GM08714 (cell line): ENCODE data around the gene RNF121.
A peak's percentile ranks its signal among the peaks of the same experiment; 100 is the strongest.

Source experiments
- H3K4me3 ChIP-seq: fragments of 200-500 bp; sonication (Bioruptor generic); 2 replicates; pipeline ENCODE4 v1.5.1; 2014; ENCODE audit warnings: mild to moderate bottlenecking, low read length, inconsistent platforms
- ZNF274 ChIP-seq: IDR thresholded peaks from 2 replicates; pipeline ENCODE4 v1.6.1; 2012; ENCODE audit warnings: mild to moderate bottlenecking, low read depth, low read length

Gene RNF121

DNA sequence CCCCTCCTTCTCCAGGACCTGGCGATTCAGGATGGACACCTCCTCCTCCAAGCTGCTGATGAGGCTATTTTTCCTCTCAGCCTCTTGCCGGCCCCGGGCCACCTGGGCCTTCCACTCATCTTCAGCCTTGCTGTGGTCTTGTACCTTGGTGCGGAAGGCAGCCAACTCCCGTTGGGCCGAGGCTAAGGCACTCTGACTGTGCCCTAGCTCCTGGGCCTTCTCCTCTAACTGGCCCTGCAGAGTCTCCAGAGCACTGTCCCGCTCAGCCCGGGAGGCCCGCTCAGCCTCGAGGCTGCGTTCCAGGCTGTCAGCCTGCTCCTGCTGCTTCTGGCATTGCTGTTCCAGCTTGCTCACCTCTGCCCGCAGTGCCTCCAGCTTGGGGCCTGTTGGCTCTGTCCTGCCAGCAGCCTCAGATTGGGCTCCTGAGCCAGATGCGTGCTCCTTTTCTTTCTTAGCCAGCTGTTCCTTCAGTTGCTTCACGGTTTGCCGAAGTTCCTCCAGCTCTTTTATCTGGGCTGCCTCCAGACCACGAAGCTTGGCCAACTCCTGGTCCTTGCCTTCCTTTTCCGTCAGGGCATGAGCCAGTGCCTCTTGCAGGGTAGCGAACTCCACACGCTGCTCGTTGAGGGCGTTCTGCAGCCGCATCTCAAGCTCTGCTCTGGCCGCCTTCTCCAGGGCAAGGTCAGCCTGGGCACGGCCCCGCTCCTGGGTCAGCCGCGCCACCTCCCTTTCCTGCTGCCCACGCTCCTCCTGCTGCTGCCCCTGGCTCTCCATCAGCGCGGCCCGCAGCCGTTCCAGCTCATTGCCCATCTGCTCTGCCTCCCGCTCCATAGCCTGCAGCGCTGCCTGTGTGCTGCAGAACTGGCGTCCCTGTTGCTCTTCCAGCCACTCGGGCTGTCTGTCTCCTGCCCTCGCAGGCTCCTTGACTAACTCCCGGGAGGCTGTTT is 85.2 kb downstream of the RNF121 start:
- H3K4me3 ChIP-seq = no peak overlapping the region
- no peak for TF ChIP-seq ZNF274

DNA sequence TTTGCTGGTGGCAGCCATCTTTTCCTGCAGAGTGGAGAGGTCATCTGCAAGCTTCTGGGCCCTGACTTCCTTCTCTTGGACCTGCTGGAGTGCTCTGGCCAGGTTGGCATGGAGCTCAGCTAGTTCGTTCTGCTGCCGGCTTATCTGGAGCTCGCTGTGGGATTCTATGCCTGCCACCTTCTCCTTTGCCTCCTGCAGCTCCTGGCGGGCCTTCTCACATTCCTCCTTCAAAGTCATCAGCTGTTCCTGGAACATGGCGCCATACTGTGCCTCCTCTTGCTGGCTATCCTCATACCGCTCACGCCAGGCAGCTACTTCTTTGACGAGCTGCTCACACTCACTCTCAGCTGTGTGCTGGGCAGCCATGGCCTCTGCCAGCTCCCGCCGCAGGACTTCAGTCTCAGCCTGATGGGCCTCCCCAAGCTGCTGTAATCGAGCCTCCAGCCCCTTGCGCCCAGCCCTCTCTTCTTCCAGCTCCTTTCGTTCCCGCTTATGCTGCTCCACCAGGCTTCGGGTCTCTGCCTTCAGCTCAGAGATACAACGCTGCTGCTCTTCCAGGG is 86.0 kb downstream of the RNF121 start:
- no peak for TF ChIP-seq ZNF274
- no peak overlapping the region for H3K4me3 ChIP-seq

DNA sequence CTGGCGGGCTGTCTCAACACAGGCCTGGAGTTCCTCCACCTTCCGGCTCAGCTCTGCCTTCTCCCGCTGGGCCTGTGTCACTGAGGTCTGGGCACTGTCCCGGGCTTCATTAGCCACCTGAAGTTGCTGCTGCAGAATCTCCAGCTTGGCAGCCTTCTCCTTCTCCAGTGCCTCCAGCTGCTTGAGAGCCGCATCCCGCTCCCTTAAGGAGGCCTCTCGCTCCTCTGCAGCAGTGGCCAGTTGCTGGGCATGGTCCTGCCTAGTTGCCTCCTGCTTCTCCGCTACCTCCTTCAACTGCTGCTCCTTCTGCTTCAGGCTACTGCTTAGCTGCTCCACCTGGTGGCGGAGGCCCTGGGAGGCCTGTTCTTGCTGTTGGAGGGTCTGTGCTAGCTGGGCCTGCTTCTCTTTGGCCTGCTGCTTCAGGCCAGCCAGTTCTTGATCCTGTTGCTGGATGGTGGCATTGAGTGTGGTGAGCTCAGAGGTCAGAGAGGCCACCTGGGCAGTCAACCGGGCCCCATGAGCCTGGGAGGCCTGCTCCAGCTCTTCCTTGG is 86.7 kb downstream of the RNF121 start:
- no peak overlapping the region for H3K4me3 ChIP-seq
- TF ChIP-seq ZNF274 = no peak

DNA sequence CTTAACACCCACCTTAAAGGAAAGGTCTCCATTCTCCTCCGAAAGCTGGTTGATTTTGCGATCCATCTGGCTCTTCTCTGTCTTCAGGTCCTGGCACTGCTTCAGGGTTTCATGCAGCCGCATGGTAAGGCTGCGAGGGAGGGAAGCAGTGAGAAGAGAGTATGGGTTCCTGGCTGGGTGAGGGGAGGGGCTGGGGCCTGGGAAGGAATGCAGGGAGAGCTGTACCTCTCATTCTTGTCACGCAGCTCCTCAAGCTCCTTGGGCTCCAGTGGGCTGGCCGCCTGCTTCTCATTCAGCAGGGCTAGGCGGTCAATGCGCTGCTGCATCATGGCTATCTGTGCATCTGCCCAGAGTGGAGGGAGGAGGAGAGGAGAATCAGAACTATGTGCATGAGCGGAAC is 89.3 kb downstream of the RNF121 start:
- no peak overlapping the region for H3K4me3 ChIP-seq
- no peak for TF ChIP-seq ZNF274

DNA sequence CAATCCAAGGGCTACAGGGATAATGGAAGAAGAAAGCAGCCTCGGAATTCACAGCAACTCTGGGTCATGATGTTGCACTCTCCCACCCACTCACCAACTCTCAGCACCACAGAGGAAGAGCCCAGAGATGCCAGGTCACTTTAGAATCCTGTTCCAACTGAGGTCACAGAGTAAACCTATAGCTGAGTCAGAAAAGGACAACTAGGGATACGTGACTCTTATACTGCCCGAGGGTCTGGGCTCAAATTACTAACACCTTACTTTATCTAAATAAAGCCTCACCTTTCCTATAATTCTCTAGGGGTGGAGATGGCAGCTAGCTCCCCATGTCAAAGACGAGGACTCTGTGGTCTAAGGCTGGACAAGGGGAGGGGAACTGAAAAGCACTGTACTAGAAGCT is 94.5 kb downstream of the RNF121 start:
- no peak for TF ChIP-seq ZNF274
- H3K4me3 ChIP-seq = no peak overlapping the region

DNA sequence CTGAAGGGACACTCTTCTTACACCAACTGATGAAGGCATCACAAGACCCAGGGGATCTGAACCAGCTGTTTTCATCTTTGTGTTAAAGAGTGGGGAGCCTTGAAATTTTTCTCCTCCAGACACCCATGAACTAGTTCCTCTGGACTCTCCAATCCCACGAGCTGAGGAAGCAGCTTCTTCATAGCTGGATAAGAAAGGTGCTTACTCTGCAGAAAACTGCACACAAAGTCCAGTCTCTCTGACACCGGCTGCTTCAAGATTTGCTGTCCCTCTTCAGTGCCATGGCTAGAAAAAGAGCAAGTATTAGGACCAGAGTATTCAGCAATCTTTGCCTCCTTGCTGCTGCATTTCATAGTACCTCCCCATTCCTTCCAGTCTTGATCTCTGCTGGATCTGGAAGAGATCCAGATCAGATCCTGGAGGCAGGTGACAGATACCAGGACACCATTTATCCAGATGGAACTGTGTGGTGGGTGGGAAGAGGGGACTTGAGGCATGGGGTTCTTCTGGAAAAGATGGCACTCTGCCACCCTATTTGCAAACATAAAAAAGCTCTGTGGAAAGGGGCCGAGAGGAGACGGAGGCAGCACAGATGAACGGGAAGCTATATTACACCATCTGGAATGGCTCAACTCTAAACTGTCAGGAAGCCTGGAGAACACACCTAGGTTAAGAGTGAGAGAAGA is 95.4 kb downstream of the RNF121 start:
- H3K4me3 ChIP-seq = no peak overlapping the region
- no peak for TF ChIP-seq ZNF274

DNA sequence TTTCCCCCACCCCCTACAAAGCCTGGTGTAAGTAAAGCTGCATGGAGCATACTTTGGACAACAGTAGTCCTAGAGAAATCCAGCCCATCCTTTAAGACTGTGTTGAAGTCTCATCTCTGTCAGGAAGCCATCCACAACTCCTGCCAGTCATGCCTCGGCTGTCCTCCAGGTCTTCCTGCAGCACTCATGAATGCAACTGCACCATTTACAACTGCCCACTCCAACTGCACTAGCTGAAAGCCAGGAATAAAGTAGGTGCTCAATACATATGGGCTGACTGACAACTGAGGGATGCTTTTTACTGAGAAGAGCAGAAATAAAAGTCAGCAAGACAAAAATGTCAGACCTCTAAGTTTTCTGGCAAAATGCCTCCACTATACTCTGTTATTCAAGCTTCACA is 97.2 kb downstream of the RNF121 start:
- no peak overlapping the region for H3K4me3 ChIP-seq
- no peak for TF ChIP-seq ZNF274

DNA sequence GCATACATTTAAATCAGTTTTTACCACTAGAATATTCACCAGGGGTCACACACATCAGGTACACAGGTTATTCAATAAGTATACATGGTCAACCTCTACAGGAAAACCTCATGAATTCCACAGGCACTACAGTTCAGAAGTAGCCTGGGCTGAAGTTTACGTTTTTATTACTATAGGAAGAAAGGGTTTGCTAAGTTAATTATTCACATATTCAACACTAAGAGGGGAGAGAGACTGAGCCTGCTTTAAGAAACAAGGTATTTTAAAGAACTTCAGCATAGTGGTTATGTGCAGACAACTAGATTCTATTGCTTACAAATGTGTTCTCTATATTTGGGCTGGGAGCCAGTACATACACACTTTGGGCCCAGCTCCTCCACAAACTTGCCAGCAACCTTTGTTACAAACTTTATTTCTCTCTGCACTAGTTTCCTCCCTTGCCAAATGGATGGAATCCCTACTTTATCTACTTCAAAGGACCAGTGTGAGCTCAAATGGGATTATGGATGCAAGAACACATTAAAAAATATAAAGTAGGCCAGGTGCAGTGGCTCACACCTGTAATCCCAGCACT is 101.7 kb downstream of the RNF121 start:
- no peak overlapping the region for H3K4me3 ChIP-seq
- no peak for TF ChIP-seq ZNF274

DNA sequence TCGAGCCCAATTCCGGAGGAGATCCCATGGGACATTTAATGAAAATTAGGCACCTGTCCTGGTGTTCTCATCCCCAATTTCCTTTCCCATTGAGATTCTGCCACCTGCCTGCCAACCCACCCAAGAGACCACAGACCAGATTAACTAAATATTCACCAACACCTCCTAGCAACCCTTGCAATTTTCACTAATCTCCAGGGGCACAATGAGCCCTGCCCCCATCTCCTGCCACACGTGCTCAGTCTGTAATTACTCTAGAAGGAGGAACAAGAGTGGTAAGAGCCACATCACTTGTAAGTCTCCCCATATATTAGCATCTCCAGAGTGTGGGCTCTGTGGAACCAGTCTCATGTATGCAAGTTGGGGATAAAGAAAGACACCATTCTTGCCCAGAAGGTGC is 107.8 kb downstream of the RNF121 start:
- no peak for TF ChIP-seq ZNF274
- H3K4me3 ChIP-seq = no peak overlapping the region

DNA sequence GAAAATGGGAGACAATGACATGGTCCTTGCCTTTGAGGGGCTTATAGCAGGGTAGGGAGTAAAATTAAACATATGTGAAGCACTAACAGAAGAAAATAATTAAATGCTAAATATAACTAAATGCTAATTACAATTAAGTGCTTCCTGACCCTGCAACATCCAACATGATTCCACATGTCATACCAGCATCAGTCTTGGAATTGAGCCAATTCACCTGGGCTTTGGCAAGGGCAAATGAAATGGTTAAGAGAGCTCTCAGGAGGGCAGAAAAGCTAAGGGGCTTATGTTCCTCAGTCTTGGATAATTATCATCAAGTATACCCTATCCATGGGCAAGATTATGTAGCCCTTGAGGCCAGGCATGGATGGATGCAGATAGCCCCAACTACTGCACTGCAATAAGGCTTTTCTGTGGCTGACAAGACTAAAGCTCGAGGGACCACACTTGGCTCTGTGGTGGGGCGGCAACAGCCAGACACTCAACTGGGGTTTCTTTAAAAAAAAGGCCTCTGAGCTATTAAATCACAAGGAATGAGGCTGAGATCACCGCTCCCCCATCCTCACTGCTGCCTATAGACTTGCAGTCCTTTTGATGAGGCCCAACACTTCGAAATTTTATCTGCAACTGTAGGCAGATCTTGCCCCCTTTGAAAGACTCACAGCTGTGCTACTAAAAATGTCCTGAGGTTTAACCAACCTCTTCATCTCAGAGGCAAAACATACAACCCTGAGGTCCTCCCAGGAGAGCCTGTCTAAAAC is 108.9 kb downstream of the RNF121 start:
- TF ChIP-seq ZNF274 = no peak
- H3K4me3 ChIP-seq = peak overlapping the region; percentile 27; the same call in 1 of the 2 replicates

DNA sequence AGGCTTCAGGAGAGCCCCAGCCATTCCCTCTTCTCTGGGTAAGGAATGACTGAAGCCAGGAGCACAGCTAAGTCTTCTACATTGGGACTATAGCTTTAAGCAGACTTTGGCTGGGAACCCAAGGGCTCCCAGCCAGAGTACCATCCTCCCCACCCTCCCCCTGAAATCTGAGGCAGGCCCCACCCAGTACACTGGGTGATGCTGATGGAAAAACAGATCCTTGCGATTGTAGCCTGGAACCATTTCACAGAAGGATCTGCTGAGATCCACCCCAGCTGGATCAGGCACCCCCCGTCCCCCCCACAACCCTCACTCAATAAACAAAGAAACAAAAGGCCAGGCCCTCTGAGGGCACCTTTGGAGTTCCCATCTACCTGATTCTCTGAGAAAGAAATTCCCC is 109.6 kb downstream of the RNF121 start:
- no peak for TF ChIP-seq ZNF274
- H3K4me3 ChIP-seq = peak overlapping the region; percentile 58; the same call in 1 of the 2 replicates

DNA sequence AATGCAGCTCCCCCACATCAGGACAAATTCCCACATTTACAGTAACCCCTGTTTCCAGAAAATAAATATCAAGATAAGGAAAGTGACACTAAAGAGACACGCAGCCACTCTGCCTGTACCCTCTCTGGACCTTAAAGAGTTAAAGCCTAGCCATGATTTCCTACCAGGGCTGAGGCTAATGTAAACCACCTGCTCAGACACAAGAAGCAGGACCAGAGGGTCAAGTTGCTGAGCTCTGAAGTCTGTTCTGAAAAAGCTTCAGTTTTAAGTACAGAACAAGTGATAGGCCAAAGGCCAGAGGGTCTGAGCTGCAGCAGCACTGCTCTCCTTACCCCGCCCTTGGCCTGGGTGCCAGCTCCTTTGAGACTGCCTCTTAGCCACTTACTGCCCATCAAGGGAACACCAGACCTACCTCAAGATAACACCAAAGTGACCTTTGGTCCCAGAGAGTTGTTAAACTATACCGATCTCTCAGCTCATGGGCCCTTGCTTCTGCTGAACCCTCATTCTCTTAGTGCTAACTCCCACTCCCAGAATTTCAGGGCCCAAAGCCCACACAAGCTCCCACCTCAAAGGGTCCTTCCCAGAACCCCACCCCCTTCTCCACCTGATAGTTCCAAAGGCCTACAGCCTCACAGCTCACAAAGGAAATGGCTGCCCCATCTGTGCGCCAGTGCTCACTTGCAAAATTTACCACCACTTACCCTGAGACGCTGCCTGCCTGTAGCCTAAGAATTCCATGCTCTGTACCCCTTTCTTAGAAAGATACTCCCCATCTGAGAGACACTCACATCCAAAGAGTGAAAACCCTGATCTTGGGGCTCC is 110.4 kb downstream of the RNF121 start:
- TF ChIP-seq ZNF274 = no peak
- peak overlapping the region; percentile 58; the same call in 1 of the 2 replicates for H3K4me3 ChIP-seq

DNA sequence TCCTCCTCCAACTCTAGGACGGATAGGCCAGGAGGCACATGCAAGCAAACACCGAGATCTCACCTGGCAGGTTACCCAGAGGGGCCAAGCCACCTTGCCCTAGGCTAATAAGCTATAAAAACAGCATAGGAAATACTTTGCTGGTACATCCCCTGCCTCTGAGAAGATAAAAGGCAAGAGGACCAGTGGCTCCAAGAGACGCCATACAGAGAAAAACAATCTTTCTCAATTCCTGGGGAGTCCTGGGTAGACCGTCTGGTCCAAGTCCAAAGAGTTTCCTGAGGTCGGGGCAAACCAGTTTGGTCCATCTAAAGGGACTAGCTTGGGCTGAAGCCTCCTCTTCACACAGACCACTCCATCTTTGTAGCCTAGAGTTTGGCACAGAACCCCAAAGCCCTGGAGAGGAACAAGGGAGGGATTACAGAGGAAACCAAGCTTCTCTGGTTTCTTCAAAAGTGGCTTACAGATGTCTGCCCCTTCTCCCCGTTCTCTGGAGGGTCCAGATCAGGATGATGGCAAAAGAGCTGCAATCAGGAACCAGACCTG is 111.1 kb downstream of the RNF121 start:
- TF ChIP-seq ZNF274 = no peak
- peak overlapping the region; percentile 58; the same call in 1 of the 2 replicates for H3K4me3 ChIP-seq
